Tibial artery (tissue), 4 donors: Measurements from ENCODE around the gene THOC6.

ENCODE experiments used
- DNase-seq, 2 donors: peaks; one replicate each; pipeline ENCODE4 v3.0.0-alpha.2; 2019
- H3K27ac ChIP-seq, 2 donors: fragments of 200-600 bp; sonication (generic) in 1 of 2; 1 replicate in 1 of 2; 2 replicates in 1 of 2; pipeline ENCODE4 v1.5.1; 2018 to 2019; ENCODE audit warnings: mild to moderate bottlenecking in 1 of 2
- H3K27me3 ChIP-seq, 2 donors: fragments of 200-600 bp; sonication (generic) in 1 of 2; one replicate each; pipeline versions ENCODE4 v1.5.1 to v1.6.0; 2016 to 2019
- H3K36me3 ChIP-seq, 3 donors: fragments of 200-600 bp; sonication (generic) in 2 of 3; one replicate each; pipeline ENCODE4 v1.5.1; 2016 to 2019; ENCODE audit warnings: mild to moderate bottlenecking in 2 of 3
- H3K4me1 ChIP-seq, 4 donors: fragments of 200-600 bp; sonication (generic) in 2 of 4; 1 replicate in 3 of 4; 2 replicates in 1 of 4; pipeline ENCODE4 v1.5.1; 2016 to 2019
- H3K4me3 ChIP-seq, 2 donors: fragments of 200-600 bp; sonication (generic) in 1 of 2; 1 replicate in 1 of 2; 2 replicates in 1 of 2; pipeline ENCODE4 v1.5.1; 2018 to 2019; ENCODE audit warnings: mild to moderate bottlenecking in 2 of 2
- H3K9me3 ChIP-seq, 3 donors: fragments of 200-600 bp; sonication (generic) in 1 of 3; one replicate each; pipeline ENCODE4 v1.5.1; 2016 to 2019
- intact Hi-C: fragments of 100-400 bp; cut with DNase I; formaldehyde crosslinking; loops from one replicate; pipeline ENCODE4 v1.15.0; 2023; ENCODE audit warnings: low total_unique reads
- TF ChIP-seq, protein P1 (sequence below), 2 experiments: fragments of 200-600 bp in 1 of 2; fragments of 450-650 bp in 1 of 2; IDR thresholded peaks; one replicate each; pipeline ENCODE4 v1.5.1; 2017 to 2019; ENCODE audit warnings: antibody characterized with exemption in 2 of 2, mild to moderate bottlenecking in 1 of 2, moderate library complexity in 1 of 2

Gene THOC6

DNA sequence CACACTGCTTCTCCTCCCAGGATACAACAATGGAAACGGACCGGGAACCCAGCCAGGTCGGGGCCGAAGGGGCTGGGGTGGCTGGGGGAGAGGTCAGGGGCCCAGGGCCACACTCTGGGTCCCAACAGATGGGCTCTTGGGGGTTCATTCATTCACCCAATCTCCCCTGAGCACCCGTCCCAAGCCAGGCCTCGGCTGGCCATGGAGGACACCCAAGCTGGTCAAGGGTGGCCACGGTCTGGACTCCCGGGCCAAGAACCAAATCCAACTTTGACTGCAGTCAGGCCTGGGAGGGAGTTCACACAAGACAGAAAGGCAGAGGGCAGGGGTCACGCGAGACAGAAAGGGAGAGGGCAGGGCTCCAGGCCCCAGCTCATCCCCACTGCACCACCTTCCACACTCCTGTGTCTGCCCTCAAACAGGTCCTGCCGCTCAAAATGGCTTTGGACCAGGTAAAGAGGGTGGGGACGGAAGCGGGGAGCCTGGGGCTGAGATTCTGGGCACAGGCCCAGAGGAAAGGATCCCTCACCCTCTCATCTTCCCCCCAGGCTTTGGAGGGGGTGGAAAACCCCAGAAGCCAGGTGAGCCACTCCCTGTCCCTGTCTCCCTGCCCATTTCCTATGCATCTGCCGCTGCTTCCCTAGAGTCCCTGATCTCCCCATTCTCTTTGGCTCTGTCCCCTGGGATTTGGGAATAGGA, 31.3 kb upstream of the THOC6 start:
- Histone ChIP-seq H3K36me3 (no peaks in the 10 kb centered on the region), H3K9me3 (no peaks in the 10 kb centered on the region), H3K4me1 (no peaks in the 10 kb centered on the region), H3K4me3 (no peak overlapping the region), H3K27ac (no peak overlapping the region), H3K27me3 (peaks cover 0 to 47% of the 10 kb centered on the region in 2 donors)
- DNase-seq: no peak
- intact Hi-C loops: no loop called here
- TF ChIP-seq, protein P1, sequence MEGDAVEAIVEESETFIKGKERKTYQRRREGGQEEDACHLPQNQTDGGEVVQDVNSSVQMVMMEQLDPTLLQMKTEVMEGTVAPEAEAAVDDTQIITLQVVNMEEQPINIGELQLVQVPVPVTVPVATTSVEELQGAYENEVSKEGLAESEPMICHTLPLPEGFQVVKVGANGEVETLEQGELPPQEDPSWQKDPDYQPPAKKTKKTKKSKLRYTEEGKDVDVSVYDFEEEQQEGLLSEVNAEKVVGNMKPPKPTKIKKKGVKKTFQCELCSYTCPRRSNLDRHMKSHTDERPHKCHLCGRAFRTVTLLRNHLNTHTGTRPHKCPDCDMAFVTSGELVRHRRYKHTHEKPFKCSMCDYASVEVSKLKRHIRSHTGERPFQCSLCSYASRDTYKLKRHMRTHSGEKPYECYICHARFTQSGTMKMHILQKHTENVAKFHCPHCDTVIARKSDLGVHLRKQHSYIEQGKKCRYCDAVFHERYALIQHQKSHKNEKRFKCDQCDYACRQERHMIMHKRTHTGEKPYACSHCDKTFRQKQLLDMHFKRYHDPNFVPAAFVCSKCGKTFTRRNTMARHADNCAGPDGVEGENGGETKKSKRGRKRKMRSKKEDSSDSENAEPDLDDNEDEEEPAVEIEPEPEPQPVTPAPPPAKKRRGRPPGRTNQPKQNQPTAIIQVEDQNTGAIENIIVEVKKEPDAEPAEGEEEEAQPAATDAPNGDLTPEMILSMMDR (IDR thresholded peaks at IDR 0.05): no peak

DNA sequence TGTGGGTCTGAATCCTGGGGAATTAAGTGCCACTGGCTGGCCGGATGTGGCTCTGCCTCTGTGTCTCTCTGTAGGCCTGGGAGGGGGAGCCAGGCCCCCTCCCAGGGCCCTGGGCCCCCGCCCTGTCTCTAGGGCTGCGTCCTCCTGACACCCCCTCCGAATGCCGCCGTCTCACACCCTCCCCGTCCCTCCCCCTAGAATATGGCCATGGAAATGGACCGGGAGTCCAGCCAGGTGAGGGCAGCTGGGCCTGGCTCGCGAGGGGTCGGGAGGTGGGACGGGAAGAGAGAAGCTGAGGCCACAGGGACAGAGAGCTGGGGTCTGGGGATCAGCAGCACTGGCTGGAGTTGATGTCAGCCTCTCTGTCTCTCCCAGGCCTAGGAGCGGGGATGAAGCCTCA, 27.5 kb upstream of the THOC6 start:
- Histone ChIP-seq H3K4me1 (no peaks in the 10 kb centered on the region), H3K9me3 (no peaks in the 10 kb centered on the region), H3K36me3 (no peaks in the 10 kb centered on the region), H3K4me3 (no peak overlapping the region), H3K27ac (no peak overlapping the region), H3K27me3 (peaks cover 0 to 50% of the 10 kb centered on the region in 2 donors)
- no peak for DNase-seq
- intact Hi-C loops: no loop called here
- TF ChIP-seq, protein P1 (IDR thresholded peaks at IDR 0.05): no peak

GRCh38 chr16:2999929-3000328, 23.9 kb upstream of the THOC6 start:
- Histone ChIP-seq H3K27me3 (peaks cover 0 to 59% of the 10 kb centered on the region in 2 donors), H3K4me3 (no peak overlapping the region), H3K27ac (no peak overlapping the region), H3K36me3 (no peaks in the 10 kb centered on the region), H3K4me1 (peaks cover 0 to 4% (median 3%) of the 10 kb centered on the region in 4 donors), H3K9me3 (no peaks in the 10 kb centered on the region)
- DNase-seq: no peak
- intact Hi-C loops: no loop called here
- TF ChIP-seq, protein P1 (IDR thresholded peaks at IDR 0.05): no peak

DNA sequence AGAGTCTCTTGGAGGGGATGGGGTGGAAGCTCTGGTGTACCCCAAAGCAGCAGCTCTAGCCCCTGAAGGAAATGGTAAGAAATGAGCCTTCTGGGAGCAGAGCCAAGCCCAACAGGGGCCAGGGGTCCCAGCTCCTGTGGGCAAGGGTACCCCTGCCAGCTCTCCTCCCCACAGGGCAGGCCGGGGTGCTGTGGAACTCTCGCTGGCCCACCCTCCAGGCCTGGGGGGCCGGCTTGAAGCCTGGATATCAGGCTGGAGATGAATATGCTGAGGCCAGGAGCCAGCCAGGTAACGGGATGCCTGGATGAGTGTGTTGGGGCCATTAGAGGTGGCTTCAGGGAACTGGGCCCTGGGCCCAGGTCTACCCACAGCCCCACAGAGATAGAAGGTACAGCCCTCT, 23.3 kb upstream of the THOC6 start:
- Histone ChIP-seq H3K27ac (no peak overlapping the region), H3K36me3 (no peaks in the 10 kb centered on the region), H3K4me3 (no peak overlapping the region), H3K9me3 (no peaks in the 10 kb centered on the region), H3K4me1 (peaks cover 0 to 5% (median 4%) of the 10 kb centered on the region in 4 donors), H3K27me3 (peaks cover 0 to 60% of the 10 kb centered on the region in 2 donors)
- TF ChIP-seq, protein P1 (IDR thresholded peaks at IDR 0.05): no peak
- DNase-seq: no peak
- intact Hi-C loops: no loop called here

- H3K27me3 ChIP-seq: peaks cover 0 to 61% of the 10 kb centered on the region in 2 donors
- H3K4me3 ChIP-seq: no peak overlapping the region
- intact Hi-C loops: no loop called here
Observed at GRCh38 chr16:3001316-3001715, 22.5 kb upstream of the THOC6 start.

More at GRCh38 chr16:3001316-3001715, 22.5 kb upstream of the THOC6 start:
- peaks cover 0 to 5% (median 4%) of the 10 kb centered on the region in 4 donors for H3K4me1 ChIP-seq
- H3K36me3 ChIP-seq: no peaks in the 10 kb centered on the region
- no peaks in the 10 kb centered on the region for H3K9me3 ChIP-seq
- TF ChIP-seq, protein P1 (IDR thresholded peaks at IDR 0.05): no peak
- H3K27ac ChIP-seq: no peak overlapping the region
- DNase-seq: no peak
